ENCODE measurements around the gene SYNE1.

SYNE1 gene

GRCh38 chr6:152233547-152234320, 403.4 kb downstream of the SYNE1 start:
- no peak for DNase-seq (ENCODE audit: low spot score)

GRCh38 chr6:152232501-152233151, 404.5 kb downstream of the SYNE1 start:
- DNase-seq (ENCODE audit: low spot score), result peak; percentile 51

GRCh38 chr6:152229330-152229729, 407.8 kb downstream of the SYNE1 start:
- no peak for DNase-seq (ENCODE audit: low spot score)

GRCh38 chr6:152226119-152226518, 411.0 kb downstream of the SYNE1 start:
- no peak for DNase-seq (ENCODE audit: low spot score)

- no peak for DNase-seq (ENCODE audit: low spot score)
Measured at GRCh38 chr6:152225241-152225934, 411.8 kb downstream of the SYNE1 start.

GRCh38 chr6:152223636-152224035, 413.5 kb downstream of the SYNE1 start:
- no peak for DNase-seq (ENCODE audit: low spot score)

- DNase-seq (ENCODE audit: low spot score), result no peak
Measured at GRCh38 chr6:152221806-152222628, 415.1 kb downstream of the SYNE1 start.

- DNase-seq (ENCODE audit: low spot score), result peak; percentile 20
Measured at GRCh38 chr6:152220786-152221185, 416.4 kb downstream of the SYNE1 start.

- no peak for DNase-seq (ENCODE audit: low spot score)
Measured at GRCh38 chr6:152218887-152219286, 418.3 kb downstream of the SYNE1 start.

- no peak for DNase-seq (ENCODE audit: low spot score)
Measured at GRCh38 chr6:152212437-152212836, 424.7 kb downstream of the SYNE1 start.

- no peak for DNase-seq (ENCODE audit: low spot score)
Measured at GRCh38 chr6:152209211-152209610, 428.0 kb downstream of the SYNE1 start.

- no peak for DNase-seq (ENCODE audit: low spot score)
Measured at GRCh38 chr6:152207915-152208714, 429.0 kb downstream of the SYNE1 start.

GRCh38 chr6:152206072-152206818, 430.9 kb downstream of the SYNE1 start:
- DNase-seq (ENCODE audit: low spot score), result peak; percentile 27

GRCh38 chr6:152204591-152204990, 432.6 kb downstream of the SYNE1 start:
- no peak for DNase-seq (ENCODE audit: low spot score)

- DNase-seq (ENCODE audit: low spot score), result no peak
Measured at GRCh38 chr6:152201120-152201519, 436.0 kb downstream of the SYNE1 start.

- DNase-seq (ENCODE audit: low spot score), result no peak
Measured at GRCh38 chr6:152195896-152196295, 441.3 kb downstream of the SYNE1 start.

GRCh38 chr6:152189736-152190135, 447.4 kb downstream of the SYNE1 start:
- no peak for DNase-seq (ENCODE audit: low spot score)

- no peak for DNase-seq (ENCODE audit: low spot score)
Measured at GRCh38 chr6:152188011-152188410, 449.2 kb downstream of the SYNE1 start.

- no peak for DNase-seq (ENCODE audit: low spot score)
Measured at GRCh38 chr6:152186840-152187239, 450.3 kb downstream of the SYNE1 start.

GRCh38 chr6:152184917-152185574, 452.1 kb downstream of the SYNE1 start:
- no peak for DNase-seq (ENCODE audit: low spot score)

Measured in GM03348 (cell line).